ENCODE results near the gene FUS.
"Not testable (repeated sequence)": the region's sequence is repeated elsewhere in the genome, so short reads cannot be mapped to it uniquely, and the experiment has no call there.

Gene FUS

GRCh38 chr16:31143694-31144148 lies 36.2 kb upstream of the FUS start:
- DNase-seq: no peak

- DNase-seq: not testable (repeated sequence)
Observed at GRCh38 chr16:31144418-31144817, 35.5 kb upstream of the FUS start.

GRCh38 chr16:31145398-31145990 lies 34.4 kb upstream of the FUS start:
- DNase-seq: peak in 1 of 14 donors; percentile 11

- no peak for DNase-seq
Observed at GRCh38 chr16:31147574-31147973, 32.4 kb upstream of the FUS start.

GRCh38 chr16:31148281-31148728 lies 31.6 kb upstream of the FUS start:
- no peak for DNase-seq

GRCh38 chr16:31148896-31149295 lies 31.0 kb upstream of the FUS start:
- DNase-seq: no peak

GRCh38 chr16:31149332-31149731 lies 30.6 kb upstream of the FUS start:
- DNase-seq: no peak

GRCh38 chr16:31149894-31150890 lies 29.7 kb upstream of the FUS start, which contains the start of gene PRSS36:
PRSS36 (minus strand) TSS chr16:31150066; CDS start chr16:31150035, 31 bp downstream.
- no peak for DNase-seq

GRCh38 chr16:31150976-31151375 lies 29.0 kb upstream of the FUS start:
- DNase-seq: not testable (repeated sequence)

- DNase-seq: no peak
Observed at GRCh38 chr16:31157136-31157535, 22.8 kb upstream of the FUS start.

GRCh38 chr16:31167315-31167714 lies 12.6 kb upstream of the FUS start:
- no peak for DNase-seq

- no peak for DNase-seq
Observed at GRCh38 chr16:31168848-31169247, 11.1 kb upstream of the FUS start.

- not testable (repeated sequence) for DNase-seq
Observed at GRCh38 chr16:31170048-31170447, 9.9 kb upstream of the FUS start.

GRCh38 chr16:31177136-31177535 lies 2.8 kb upstream of the FUS start:
- no peak for DNase-seq

GRCh38 chr16:31179219-31179746 lies 656 bp upstream of the FUS start:
- no peak for DNase-seq

- no peak for DNase-seq
Observed at GRCh38 chr16:31181102-31181830, 1.3 kb downstream of the FUS start.

GRCh38 chr16:31182391-31182790 lies 2.5 kb downstream of the FUS start:
- DNase-seq: no peak

- DNase-seq: no peak
Observed at GRCh38 chr16:31183432-31184428, 3.8 kb downstream of the FUS start.

- no peak for DNase-seq
Observed at GRCh38 chr16:31184888-31185287, 4.9 kb downstream of the FUS start.

- no peak for DNase-seq
Observed at GRCh38 chr16:31185339-31185738, 5.4 kb downstream of the FUS start.

- no peak for DNase-seq
Observed at GRCh38 chr16:31186176-31186575, 6.2 kb downstream of the FUS start.
